AML-193 (cell line): ENCODE measurements around the gene SDCCAG8.

Experiments
- DNase-seq, 2 experiments: peaks; one replicate each; lab custom pipeline; 2025; lab: John Stamatoyannopoulos, UW

Gene SDCCAG8

GRCh38 chr1:243505986-243506689, 250.3 kb downstream of the SDCCAG8 start:
- DNase-seq, result no peak

- no peak for DNase-seq
Measured at GRCh38 chr1:243507001-243507671, 251.3 kb downstream of the SDCCAG8 start.

GRCh38 chr1:243507672-243508302, 251.9 kb downstream of the SDCCAG8 start:
- no peak for DNase-seq

GRCh38 chr1:243508303-243508713, 252.5 kb downstream of the SDCCAG8 start:
- DNase-seq, result no peak

- DNase-seq, result no peak
Measured at GRCh38 chr1:243508943-243509342, 253.1 kb downstream of the SDCCAG8 start.

GRCh38 chr1:243510928-243511327, 255.1 kb downstream of the SDCCAG8 start:
- no peak for DNase-seq

GRCh38 chr1:243513726-243514491, 258.1 kb downstream of the SDCCAG8 start:
- DNase-seq, result no peak

GRCh38 chr1:243514927-243515326, 259.1 kb downstream of the SDCCAG8 start:
- DNase-seq, result no peak

- no peak for DNase-seq
Measured at GRCh38 chr1:243520831-243521230, 265.0 kb downstream of the SDCCAG8 start.

GRCh38 chr1:243523766-243524165, 267.9 kb downstream of the SDCCAG8 start:
- no peak for DNase-seq

- no peak for DNase-seq
Measured at GRCh38 chr1:243525085-243525487, 269.2 kb downstream of the SDCCAG8 start.

- DNase-seq, result no peak
Measured at GRCh38 chr1:243526180-243526579, 270.3 kb downstream of the SDCCAG8 start.

- DNase-seq, result no peak
Measured at GRCh38 chr1:243528459-243529121, 272.7 kb downstream of the SDCCAG8 start.

GRCh38 chr1:243529512-243529911, 273.7 kb downstream of the SDCCAG8 start:
- DNase-seq, result no peak

- no peak for DNase-seq
Measured at GRCh38 chr1:243535014-243535413, 279.2 kb downstream of the SDCCAG8 start.

GRCh38 chr1:243539636-243540035, 283.8 kb downstream of the SDCCAG8 start:
- no peak for DNase-seq

GRCh38 chr1:243542739-243543415, 287.0 kb downstream of the SDCCAG8 start:
- no peak for DNase-seq

- DNase-seq, result no peak
Measured at GRCh38 chr1:243543501-243543900, 287.7 kb downstream of the SDCCAG8 start.

- no peak for DNase-seq
Measured at GRCh38 chr1:243546457-243546856, 290.6 kb downstream of the SDCCAG8 start.

- DNase-seq, result no peak
Measured at GRCh38 chr1:243547891-243548290, 292.1 kb downstream of the SDCCAG8 start.

GRCh38 chr1:243548516-243548915, 292.7 kb downstream of the SDCCAG8 start:
- no peak for DNase-seq
